WERI-Rb-1 (cell line): ENCODE measurements around the gene CNGA2.

Source experiments
- DNase-seq: peaks from one replicate; pipeline ENCODE4 v3.0.0-alpha.2; 2020
- H3K27ac ChIP-seq: fragments of 250-450 bp; sonication (Bioruptor Pico); 2 replicates; pipeline ENCODE4 v1.5.1; 2020; ENCODE audit warnings: mild to moderate bottlenecking, moderate library complexity
- H3K27me3 ChIP-seq: fragments of 250-450 bp; sonication (Bioruptor Pico); 2 replicates; pipeline ENCODE4 v1.5.1; 2021; ENCODE audit warnings: mild to moderate bottlenecking, low read depth, moderate library complexity; ENCODE audit not compliant: insufficient read depth, severe bottlenecking
- H3K36me3 ChIP-seq: fragments of 250-450 bp; sonication (Bioruptor Pico); 2 replicates; pipeline ENCODE4 v1.5.1; 2020; ENCODE audit warnings: mild to moderate bottlenecking, moderate library complexity
- H3K4me3 ChIP-seq: 2 replicates; pipeline ENCODE4 v1.5.1; 2011; ENCODE audit warnings: low read depth, mild to moderate bottlenecking, control low read depth, low read length
- H3K9me3 ChIP-seq: fragments of 250-450 bp; sonication (Bioruptor Pico); 2 replicates; pipeline ENCODE4 v1.5.1; 2021; ENCODE audit warnings: mild to moderate bottlenecking, moderate library complexity; ENCODE audit not compliant: severe bottlenecking
- TF ChIP-seq, protein P1 (sequence below): IDR thresholded peaks from 2 replicates; pipeline ENCODE4 v1.5.1; 2011; ENCODE audit warnings: low read depth, mild to moderate bottlenecking, control low read depth, inconsistent platforms, low read length

The CNGA2 gene

DNA sequence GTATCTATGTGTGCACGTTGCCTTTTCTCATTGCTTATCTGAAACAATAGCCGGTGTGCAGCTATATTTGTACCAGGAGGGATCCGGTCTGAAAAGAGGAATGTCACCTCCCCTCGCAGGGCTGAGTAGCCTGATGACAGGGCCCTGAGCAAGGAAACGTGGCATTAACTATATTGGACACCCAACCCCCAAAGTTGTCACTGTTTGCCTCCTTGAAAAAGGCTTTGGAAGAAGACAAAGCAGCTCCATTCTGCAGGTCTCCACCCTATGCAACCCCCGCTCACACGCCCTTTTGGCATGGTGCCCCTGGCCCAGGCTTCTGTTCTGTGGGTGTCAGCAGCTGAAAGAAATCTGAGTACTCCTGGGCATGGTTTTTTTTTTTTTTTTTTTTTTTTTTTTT is 31.1 kb upstream of the CNGA2 start:
- TF ChIP-seq, protein P1, sequence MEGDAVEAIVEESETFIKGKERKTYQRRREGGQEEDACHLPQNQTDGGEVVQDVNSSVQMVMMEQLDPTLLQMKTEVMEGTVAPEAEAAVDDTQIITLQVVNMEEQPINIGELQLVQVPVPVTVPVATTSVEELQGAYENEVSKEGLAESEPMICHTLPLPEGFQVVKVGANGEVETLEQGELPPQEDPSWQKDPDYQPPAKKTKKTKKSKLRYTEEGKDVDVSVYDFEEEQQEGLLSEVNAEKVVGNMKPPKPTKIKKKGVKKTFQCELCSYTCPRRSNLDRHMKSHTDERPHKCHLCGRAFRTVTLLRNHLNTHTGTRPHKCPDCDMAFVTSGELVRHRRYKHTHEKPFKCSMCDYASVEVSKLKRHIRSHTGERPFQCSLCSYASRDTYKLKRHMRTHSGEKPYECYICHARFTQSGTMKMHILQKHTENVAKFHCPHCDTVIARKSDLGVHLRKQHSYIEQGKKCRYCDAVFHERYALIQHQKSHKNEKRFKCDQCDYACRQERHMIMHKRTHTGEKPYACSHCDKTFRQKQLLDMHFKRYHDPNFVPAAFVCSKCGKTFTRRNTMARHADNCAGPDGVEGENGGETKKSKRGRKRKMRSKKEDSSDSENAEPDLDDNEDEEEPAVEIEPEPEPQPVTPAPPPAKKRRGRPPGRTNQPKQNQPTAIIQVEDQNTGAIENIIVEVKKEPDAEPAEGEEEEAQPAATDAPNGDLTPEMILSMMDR: no peak
- no peak overlapping the region for H3K4me3 ChIP-seq

DNA sequence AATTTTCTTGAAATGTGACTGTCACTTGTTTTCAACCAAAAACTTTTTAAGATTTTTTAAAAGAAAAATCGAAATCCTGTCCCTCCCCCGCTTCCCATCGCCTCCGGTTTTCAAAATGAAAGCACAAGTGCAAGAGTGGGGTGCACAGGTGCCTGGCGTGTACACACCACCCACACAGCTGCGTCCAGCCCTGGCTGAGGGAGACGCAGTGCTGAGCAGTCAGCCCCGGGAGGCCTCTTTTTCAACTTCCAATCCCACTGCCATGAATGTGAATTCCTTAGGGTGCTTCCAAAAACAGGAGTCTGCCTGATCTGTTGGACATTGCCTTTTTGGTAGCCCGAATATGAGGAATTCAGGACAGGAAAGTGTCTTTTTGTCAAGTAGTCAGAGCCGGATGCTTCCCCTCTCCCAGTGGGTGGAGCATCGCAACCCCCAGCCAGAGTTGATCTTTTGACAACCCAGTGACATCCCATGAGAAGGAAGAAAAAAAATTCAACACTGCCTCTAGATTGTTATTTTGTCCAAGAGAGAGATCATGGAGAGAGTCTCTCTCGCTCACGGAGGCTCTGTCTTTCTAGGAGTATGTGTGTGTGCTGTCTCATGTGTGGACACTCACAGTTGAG is 30.4 kb upstream of the CNGA2 start:
- DNase-seq: no peak
- peaks cover 2% of the 10 kb centered on the region for H3K9me3 ChIP-seq
- TF ChIP-seq, protein P1: no peak
- no peak overlapping the region for H3K27ac ChIP-seq
- no peaks in the 10 kb centered on the region for H3K36me3 ChIP-seq
- H3K27me3 ChIP-seq: peaks cover 13% of the 10 kb centered on the region
- no peak overlapping the region for H3K4me3 ChIP-seq

More for the DNA sequence above, 31.1 kb upstream of the CNGA2 start:
- Histone ChIP-seq H3K27ac (no peak overlapping the region), H3K27me3 (peaks cover 16% of the 10 kb centered on the region), H3K36me3 (no peaks in the 10 kb centered on the region), H3K9me3 (peaks cover 2% of the 10 kb centered on the region)
- no peak for DNase-seq

DNA sequence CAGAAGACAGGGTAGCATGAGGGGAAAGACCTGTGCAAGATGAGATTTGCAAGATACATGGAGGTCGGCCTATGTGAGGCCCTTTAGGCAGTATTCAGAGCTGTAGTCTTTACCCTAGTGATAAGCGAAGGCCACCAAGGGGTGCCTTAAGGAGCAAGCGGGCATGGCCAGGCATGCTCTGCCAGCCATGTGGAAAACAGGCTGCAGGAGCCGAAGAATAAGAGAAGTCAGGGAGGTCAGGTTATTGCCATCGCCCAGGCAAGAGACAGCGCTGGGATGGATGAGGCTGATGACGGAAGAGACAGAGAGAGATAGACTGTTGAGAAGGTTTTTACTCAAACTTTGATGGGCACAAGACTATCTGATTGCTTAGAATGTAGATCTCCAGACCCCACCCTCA is 25.7 kb upstream of the CNGA2 start:
- TF ChIP-seq, protein P1: no peak
- no peak overlapping the region for H3K4me3 ChIP-seq
- no peak for DNase-seq
- no peaks in the 10 kb centered on the region for H3K36me3 ChIP-seq
- peaks cover 2% of the 10 kb centered on the region for H3K9me3 ChIP-seq
- H3K27me3 ChIP-seq: peaks cover 17% of the 10 kb centered on the region
- H3K27ac ChIP-seq: no peak overlapping the region

DNA sequence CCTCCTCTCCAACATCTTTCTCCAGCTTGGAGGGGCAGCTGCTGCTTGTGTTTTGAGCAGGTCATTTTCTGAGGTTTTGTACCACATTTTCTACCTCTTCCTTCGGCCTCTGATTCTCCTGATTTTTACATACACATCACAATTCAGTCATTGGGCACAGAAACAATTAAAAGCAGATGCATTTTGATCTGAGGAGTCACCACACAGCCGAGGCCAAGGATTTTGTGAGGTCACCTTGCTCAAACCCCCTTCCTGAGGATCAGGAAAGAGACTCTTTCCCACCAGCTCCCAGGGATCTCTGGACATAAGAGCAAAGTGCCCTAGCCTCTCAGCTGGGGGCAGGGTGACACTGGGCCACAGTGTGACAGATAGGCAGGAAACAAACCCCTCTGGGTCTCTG is 24.1 kb upstream of the CNGA2 start:
- no peak for DNase-seq
- H3K27ac ChIP-seq: no peak overlapping the region
- H3K36me3 ChIP-seq: no peaks in the 10 kb centered on the region
- H3K4me3 ChIP-seq: no peak overlapping the region
- peaks cover 20% of the 10 kb centered on the region for H3K27me3 ChIP-seq
- peaks cover 2% of the 10 kb centered on the region for H3K9me3 ChIP-seq
- TF ChIP-seq, protein P1: no peak

DNA sequence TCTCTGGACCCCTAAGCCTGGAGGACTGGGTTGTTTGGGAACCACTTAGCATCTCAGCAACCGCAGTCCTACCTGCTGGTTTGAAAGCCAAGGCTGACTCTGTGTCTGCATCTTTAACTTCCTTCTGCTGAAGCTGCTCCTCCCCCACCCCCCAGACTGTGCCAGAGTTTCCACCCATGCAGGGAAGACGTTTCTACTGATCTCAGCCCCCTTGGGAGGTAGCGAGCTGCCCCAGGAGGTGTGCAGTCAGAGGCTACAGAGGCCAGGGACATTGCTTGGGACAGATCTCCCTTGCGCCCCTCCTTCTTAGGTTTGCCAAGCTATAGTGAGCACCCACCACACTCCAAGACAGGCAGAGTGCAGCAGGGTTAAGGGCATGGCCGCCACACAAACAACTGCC is 23.4 kb upstream of the CNGA2 start:
- H3K27me3 ChIP-seq: peaks cover 23% of the 10 kb centered on the region
- TF ChIP-seq, protein P1: no peak
- H3K9me3 ChIP-seq: peaks cover 2% of the 10 kb centered on the region
- H3K4me3 ChIP-seq: no peak overlapping the region
- no peak for DNase-seq
- no peak overlapping the region for H3K27ac ChIP-seq
- no peaks in the 10 kb centered on the region for H3K36me3 ChIP-seq

DNA sequence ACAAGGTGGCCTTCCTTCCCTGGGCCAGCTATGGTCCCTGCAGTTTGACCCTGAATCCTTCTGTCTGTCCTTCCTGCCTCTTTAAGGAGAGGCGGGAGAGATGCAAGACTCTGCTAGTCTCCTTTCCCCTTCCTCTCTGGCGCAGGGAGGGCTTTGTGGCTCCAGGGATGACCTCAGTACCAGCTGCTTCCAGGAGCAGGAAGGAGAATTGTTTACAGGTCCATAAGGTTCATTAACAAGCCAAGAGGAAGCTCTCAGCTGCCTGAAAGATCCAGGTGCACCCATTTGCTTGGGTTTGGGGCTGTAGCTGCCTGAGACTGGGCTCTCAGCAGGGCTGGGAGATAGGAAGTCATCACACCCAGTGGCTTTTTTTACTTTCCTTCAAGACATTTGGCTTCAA is 22.8 kb upstream of the CNGA2 start:
- H3K27me3 ChIP-seq: peaks cover 29% of the 10 kb centered on the region
- TF ChIP-seq, protein P1: no peak
- H3K4me3 ChIP-seq: no peak overlapping the region
- no peaks in the 10 kb centered on the region for H3K36me3 ChIP-seq
- DNase-seq: no peak
- H3K27ac ChIP-seq: no peak overlapping the region
- H3K9me3 ChIP-seq: peaks cover 2% of the 10 kb centered on the region
